ENCODE results near the gene PTPRN2. TPM values are rescaled to one million over a fixed set of nuclear protein-coding genes. Genes with fewer than 3 reads are reported as not detected.
"Not testable (repeated sequence)": the region's sequence is repeated elsewhere in the genome, so short reads cannot be mapped to it uniquely, and the experiment has no call there.

The PTPRN2 gene
- total and polyA plus RNA-seq, 7 donors = 3.2 to 7.1 (median 5.5) TPM

DNA sequence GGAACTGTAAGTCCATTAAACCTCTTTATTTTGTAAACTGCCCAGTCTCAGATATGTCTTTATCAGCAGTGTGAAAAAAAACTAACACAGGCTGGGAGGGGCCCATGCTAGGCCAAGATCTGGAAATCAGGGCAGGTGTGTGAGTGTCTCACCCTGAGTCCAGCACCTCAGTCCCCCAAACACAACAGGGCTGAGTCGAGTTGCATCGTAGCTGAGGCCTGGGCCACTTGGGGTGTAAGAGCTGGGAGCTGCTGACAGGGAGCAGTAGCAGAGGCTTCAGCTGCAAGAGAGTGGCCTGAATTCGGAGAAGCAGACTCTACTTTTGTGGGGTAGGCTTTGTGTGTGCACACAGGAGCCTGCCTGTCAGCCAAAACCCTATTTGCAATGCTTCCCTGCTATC, 553.1 kb downstream of the PTPRN2 start:
- Histone ChIP-seq H3K27me3 (no peaks in the 10 kb centered on the region), H3K4me3 (no peak overlapping the region), H3K36me3 (no peaks in the 10 kb centered on the region), H3K9me3 (peaks cover 2 to 9% (median 6%) of the 10 kb centered on the region in 4 donors), H3K4me1 (no peaks in the 10 kb centered on the region), H3K27ac (no peak overlapping the region)
- TF ChIP-seq EP300 (IDR thresholded peaks at IDR 0.05) = no peak
- TF ChIP-seq POLR2A (IDR thresholded peaks at IDR 0.05) = no peak
- TF ChIP-seq, protein P1, sequence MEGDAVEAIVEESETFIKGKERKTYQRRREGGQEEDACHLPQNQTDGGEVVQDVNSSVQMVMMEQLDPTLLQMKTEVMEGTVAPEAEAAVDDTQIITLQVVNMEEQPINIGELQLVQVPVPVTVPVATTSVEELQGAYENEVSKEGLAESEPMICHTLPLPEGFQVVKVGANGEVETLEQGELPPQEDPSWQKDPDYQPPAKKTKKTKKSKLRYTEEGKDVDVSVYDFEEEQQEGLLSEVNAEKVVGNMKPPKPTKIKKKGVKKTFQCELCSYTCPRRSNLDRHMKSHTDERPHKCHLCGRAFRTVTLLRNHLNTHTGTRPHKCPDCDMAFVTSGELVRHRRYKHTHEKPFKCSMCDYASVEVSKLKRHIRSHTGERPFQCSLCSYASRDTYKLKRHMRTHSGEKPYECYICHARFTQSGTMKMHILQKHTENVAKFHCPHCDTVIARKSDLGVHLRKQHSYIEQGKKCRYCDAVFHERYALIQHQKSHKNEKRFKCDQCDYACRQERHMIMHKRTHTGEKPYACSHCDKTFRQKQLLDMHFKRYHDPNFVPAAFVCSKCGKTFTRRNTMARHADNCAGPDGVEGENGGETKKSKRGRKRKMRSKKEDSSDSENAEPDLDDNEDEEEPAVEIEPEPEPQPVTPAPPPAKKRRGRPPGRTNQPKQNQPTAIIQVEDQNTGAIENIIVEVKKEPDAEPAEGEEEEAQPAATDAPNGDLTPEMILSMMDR (IDR thresholded peaks at IDR 0.05) = no peak
- TF ChIP-seq POLR2AphosphoS5 (IDR thresholded peaks at IDR 0.05) = no peak
- intact Hi-C loops (cut with DNase I) = no loop called here
- peak; percentile 41 for DNase-seq
- WGBS, 2 donors = 56 to 82% methylated on average over 3 of the region's 3 CpGs

- H3K36me3 ChIP-seq; intact Hi-C loops (cut with DNase I); H3K4me3 ChIP-seq; H3K27ac ChIP-seq; H3K4me1 ChIP-seq; H3K27me3 ChIP-seq; H3K9me3 ChIP-seq: not testable (repeated sequence)
- 87 to 95% methylated on average over 6 of the region's 6 CpGs for WGBS, 2 donors
- DNase-seq = peak; percentile 29
Measured at GRCh38 chr7:158033925-158034324, 553.7 kb downstream of the PTPRN2 start.

DNA sequence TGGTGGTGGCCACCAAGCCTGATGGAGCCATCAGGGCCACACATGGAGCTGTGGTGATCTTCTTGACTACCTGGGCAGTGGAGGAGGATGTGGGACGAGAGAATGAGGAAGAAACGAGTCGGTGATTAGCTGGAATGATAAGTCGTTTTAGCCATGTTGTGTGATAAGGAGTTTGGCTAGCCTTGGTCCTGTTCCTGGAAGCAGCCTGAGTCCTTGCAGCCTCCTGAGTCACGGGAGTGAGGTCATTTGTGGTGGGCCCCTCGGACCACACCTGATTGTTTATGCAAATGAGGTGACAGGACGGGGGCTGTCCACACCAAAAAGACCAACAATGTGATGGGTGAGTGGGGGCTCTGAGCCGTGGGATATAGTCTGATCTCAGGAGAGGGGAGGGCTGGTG, 554.4 kb downstream of the PTPRN2 start:
- intact Hi-C loops (cut with DNase I) = no loop called here
- Histone ChIP-seq H3K27ac (no peak overlapping the region), H3K4me3 (no peak overlapping the region), H3K9me3 (peaks cover 0 to 3% (median 0%) of the 10 kb centered on the region in 4 donors), H3K36me3 (no peaks in the 10 kb centered on the region), H3K4me1 (no peaks in the 10 kb centered on the region), H3K27me3 (no peaks in the 10 kb centered on the region)
- TF ChIP-seq, protein P1 (IDR thresholded peaks at IDR 0.05) = no peak
- TF ChIP-seq POLR2A (IDR thresholded peaks at IDR 0.05) (no peak), EP300 (IDR thresholded peaks at IDR 0.05) (no peak), POLR2AphosphoS5 (IDR thresholded peaks at IDR 0.05) (no peak)
- 89 to 90% methylated on average over 8 of the region's 8 CpGs for WGBS, 2 donors
- peak; percentile 36 for DNase-seq

GRCh38 chr7:158032561-158033115, 555.0 kb downstream of the PTPRN2 start:
- Histone ChIP-seq H3K9me3 (peaks cover 0 to 3% (median 0%) of the 10 kb centered on the region in 4 donors), H3K27ac (no peak overlapping the region), H3K36me3 (no peaks in the 10 kb centered on the region), H3K4me3 (no peak overlapping the region), H3K4me1 (no peaks in the 10 kb centered on the region), H3K27me3 (no peaks in the 10 kb centered on the region)
- TF ChIP-seq POLR2A (IDR thresholded peaks at IDR 0.05) (no peak), POLR2AphosphoS5 (IDR thresholded peaks at IDR 0.05) (no peak), EP300 (IDR thresholded peaks at IDR 0.05) (no peak)
- TF ChIP-seq, protein P1 (IDR thresholded peaks at IDR 0.05) = no peak
- 87% methylated on average over 11 of the region's 11 CpGs for WGBS, 2 donors
- DNase-seq = peak; percentile 28
- intact Hi-C loops (cut with DNase I) = no loop called here

- no peak overlapping the region for H3K27ac ChIP-seq
- peak; percentile 35 for DNase-seq
- H3K36me3 ChIP-seq = no peaks in the 10 kb centered on the region
- 51 to 84% methylated on average over 13 of the region's 13 CpGs for WGBS, 2 donors
- H3K4me1 ChIP-seq = no peaks in the 10 kb centered on the region
- no peak overlapping the region for H3K4me3 ChIP-seq
- TF ChIP-seq POLR2A (IDR thresholded peaks at IDR 0.05) = no peak
- no peak for TF ChIP-seq EP300 (IDR thresholded peaks at IDR 0.05)
- TF ChIP-seq, protein P1 (IDR thresholded peaks at IDR 0.05) = no peak
- TF ChIP-seq POLR2AphosphoS5 (IDR thresholded peaks at IDR 0.05) = no peak
- intact Hi-C loops (cut with DNase I) = no loop called here
- H3K9me3 ChIP-seq = no peaks in the 10 kb centered on the region
- no peaks in the 10 kb centered on the region for H3K27me3 ChIP-seq
Measured at GRCh38 chr7:158031867-158032308, 555.7 kb downstream of the PTPRN2 start.

Measured in sigmoid colon (tissue), 7 donors.